GM19238 (cell line): ENCODE data around the gene CREBBP.

Experiments used
- DNase-seq: peaks from one replicate; pipeline ENCODE4 v3.0.0; 2011; ENCODE audit warnings: low spot score; ENCODE audit not compliant: insufficient read length

Gene CREBBP

GRCh38 chr16:3767333-3767986 is 113.1 kb downstream of the CREBBP start:
- no peak for DNase-seq

- no peak for DNase-seq
Measured at GRCh38 chr16:3766177-3766576, 114.3 kb downstream of the CREBBP start.

GRCh38 chr16:3764409-3764808 is 116.1 kb downstream of the CREBBP start:
- no peak for DNase-seq

GRCh38 chr16:3762107-3762750 is 118.3 kb downstream of the CREBBP start:
- no peak for DNase-seq

- no peak for DNase-seq
Measured at GRCh38 chr16:3761375-3762106, 119.0 kb downstream of the CREBBP start.

- DNase-seq, result no peak
Measured at GRCh38 chr16:3760518-3760917, 120.0 kb downstream of the CREBBP start.

- DNase-seq, result no peak
Measured at GRCh38 chr16:3759736-3760135, 120.8 kb downstream of the CREBBP start.

- no peak for DNase-seq
Measured at GRCh38 chr16:3756113-3756512, 124.4 kb downstream of the CREBBP start.

GRCh38 chr16:3755249-3755648 is 125.3 kb downstream of the CREBBP start:
- DNase-seq, result no peak

- DNase-seq, result no peak
Measured at GRCh38 chr16:3754772-3755171, 125.7 kb downstream of the CREBBP start.

- no peak for DNase-seq
Measured at GRCh38 chr16:3754081-3754703, 126.3 kb downstream of the CREBBP start.

GRCh38 chr16:3752984-3753383 is 127.5 kb downstream of the CREBBP start:
- DNase-seq, result no peak

GRCh38 chr16:3751878-3752277 is 128.6 kb downstream of the CREBBP start:
- no peak for DNase-seq

GRCh38 chr16:3748307-3748706 is 132.2 kb downstream of the CREBBP start:
- no peak for DNase-seq

- no peak for DNase-seq
Measured at GRCh38 chr16:3745751-3746355, 134.7 kb downstream of the CREBBP start.

GRCh38 chr16:3744018-3744417 is 136.5 kb downstream of the CREBBP start:
- DNase-seq, result no peak

- DNase-seq, result no peak
Measured at GRCh38 chr16:3740934-3741333, 139.6 kb downstream of the CREBBP start.

- DNase-seq, result no peak
Measured at GRCh38 chr16:3740186-3740585, 140.3 kb downstream of the CREBBP start.

GRCh38 chr16:3739636-3740035 is 140.9 kb downstream of the CREBBP start:
- no peak for DNase-seq

- no peak for DNase-seq
Measured at GRCh38 chr16:3738541-3738940, 142.0 kb downstream of the CREBBP start.

- DNase-seq, result no peak
Measured at GRCh38 chr16:3738128-3738527, 142.4 kb downstream of the CREBBP start.

GRCh38 chr16:3737181-3737580 is 143.3 kb downstream of the CREBBP start:
- no peak for DNase-seq
